ENCODE measurements around the gene NPY1R. TPM values are rescaled to one million over a fixed set of nuclear protein-coding genes. Genes with fewer than 3 reads are reported as not detected.

NPY1R gene
- total and polyA plus RNA-seq, 4 donors = 2.4 to 12.8 (median 6.2) TPM

DNA sequence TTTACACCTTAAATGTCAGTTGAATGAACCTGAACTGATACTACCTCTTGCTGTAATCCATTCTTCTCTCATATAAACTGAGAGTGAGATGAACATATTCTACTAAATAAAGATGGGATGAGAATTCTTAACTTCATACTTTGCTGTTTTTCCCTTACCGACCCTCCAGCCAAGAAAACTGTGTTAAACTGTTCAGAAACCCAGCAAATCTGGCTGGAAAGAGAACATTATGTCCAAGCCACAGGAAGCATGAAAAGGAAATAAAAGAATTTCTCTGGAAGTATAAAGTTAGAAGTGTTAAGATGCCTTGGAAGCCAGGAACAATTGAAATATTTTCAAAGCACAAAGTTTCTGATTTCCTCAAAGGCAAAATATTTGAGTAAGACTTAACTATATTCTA lies 22.9 kb downstream of the NPY1R start:
- TF ChIP-seq, protein P1, sequence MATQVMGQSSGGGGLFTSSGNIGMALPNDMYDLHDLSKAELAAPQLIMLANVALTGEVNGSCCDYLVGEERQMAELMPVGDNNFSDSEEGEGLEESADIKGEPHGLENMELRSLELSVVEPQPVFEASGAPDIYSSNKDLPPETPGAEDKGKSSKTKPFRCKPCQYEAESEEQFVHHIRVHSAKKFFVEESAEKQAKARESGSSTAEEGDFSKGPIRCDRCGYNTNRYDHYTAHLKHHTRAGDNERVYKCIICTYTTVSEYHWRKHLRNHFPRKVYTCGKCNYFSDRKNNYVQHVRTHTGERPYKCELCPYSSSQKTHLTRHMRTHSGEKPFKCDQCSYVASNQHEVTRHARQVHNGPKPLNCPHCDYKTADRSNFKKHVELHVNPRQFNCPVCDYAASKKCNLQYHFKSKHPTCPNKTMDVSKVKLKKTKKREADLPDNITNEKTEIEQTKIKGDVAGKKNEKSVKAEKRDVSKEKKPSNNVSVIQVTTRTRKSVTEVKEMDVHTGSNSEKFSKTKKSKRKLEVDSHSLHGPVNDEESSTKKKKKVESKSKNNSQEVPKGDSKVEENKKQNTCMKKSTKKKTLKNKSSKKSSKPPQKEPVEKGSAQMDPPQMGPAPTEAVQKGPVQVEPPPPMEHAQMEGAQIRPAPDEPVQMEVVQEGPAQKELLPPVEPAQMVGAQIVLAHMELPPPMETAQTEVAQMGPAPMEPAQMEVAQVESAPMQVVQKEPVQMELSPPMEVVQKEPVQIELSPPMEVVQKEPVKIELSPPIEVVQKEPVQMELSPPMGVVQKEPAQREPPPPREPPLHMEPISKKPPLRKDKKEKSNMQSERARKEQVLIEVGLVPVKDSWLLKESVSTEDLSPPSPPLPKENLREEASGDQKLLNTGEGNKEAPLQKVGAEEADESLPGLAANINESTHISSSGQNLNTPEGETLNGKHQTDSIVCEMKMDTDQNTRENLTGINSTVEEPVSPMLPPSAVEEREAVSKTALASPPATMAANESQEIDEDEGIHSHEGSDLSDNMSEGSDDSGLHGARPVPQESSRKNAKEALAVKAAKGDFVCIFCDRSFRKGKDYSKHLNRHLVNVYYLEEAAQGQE (IDR thresholded peaks at IDR 0.05) = no peak
- TF ChIP-seq SP1 (IDR thresholded peaks at IDR 0.05) (no peak), TAF1 (conservative IDR thresholded peaks at IDR 0.05) (no peak), GABPA (IDR thresholded peaks at IDR 0.05 in 1 of 2, conservative IDR thresholded peaks at IDR 0.05 in 1 of 2) (no peak), RAD21 (IDR thresholded peaks at IDR 0.05) (no peak), YY1 (IDR thresholded peaks at IDR 0.05) (no peak), FOXA2 (IDR thresholded peaks at IDR 0.05) (no peak), FOXA1 (IDR thresholded peaks at IDR 0.05) (no peak), EGR1 (IDR thresholded peaks at IDR 0.05; ENCODE audit: low read depth in 2 of 2) (no peak), HNF4A (conservative IDR thresholded peaks at IDR 0.05) (no peak)
- H3K9ac ChIP-seq (ENCODE audit: low read depth in 1 of 2, low read length in 2 of 2) = no peak overlapping the region
- H3K9me3 ChIP-seq (ENCODE audit: control insufficient read depth in 4 of 4, low read length in 3 of 4) = no peaks in the 10 kb centered on the region
- no peaks in the 10 kb centered on the region for H3K36me3 ChIP-seq (ENCODE audit: control insufficient read depth in 4 of 4, insufficient read depth in 3 of 4, low read depth in 1 of 4, low read length in 3 of 4)
- WGBS = 67% methylated on average over 1 of the region's 1 CpG
- H3K4me1 ChIP-seq (ENCODE audit: control insufficient read depth in 4 of 4, insufficient read depth in 4 of 4, low read length in 3 of 4) = no peaks in the 10 kb centered on the region
- no peaks in the 10 kb centered on the region for H3K27me3 ChIP-seq (ENCODE audit: control insufficient read depth in 4 of 4, insufficient read depth in 4 of 4, low read length in 3 of 4)
- no peak for DNase-seq (ENCODE audit: low spot score)
- no peak overlapping the region for H3K4me3 ChIP-seq (ENCODE audit: low read depth in 1 of 3, low read length in 3 of 3)
- no peak overlapping the region for H3K27ac ChIP-seq (ENCODE audit: low read depth in 1 of 2, low read length in 2 of 2)

DNA sequence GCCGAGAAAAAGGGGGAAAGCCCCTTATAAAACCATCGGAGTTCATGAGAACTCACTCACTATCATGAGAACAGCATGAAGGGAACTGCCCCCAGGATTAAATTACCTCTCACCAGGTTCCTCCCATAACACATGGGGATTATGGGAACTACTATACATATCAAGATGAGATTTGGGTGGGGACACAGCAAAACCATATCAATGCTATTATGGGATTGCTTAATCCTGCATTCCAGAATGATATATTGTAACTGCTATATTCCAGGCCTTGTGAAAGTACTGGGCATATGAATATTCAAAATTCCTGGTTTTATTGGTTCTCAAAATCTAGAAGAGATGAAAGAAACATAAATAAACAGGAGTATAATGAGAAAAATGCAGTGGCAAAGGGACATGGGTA lies 29.3 kb downstream of the NPY1R start:
- Histone ChIP-seq H3K27me3 (ENCODE audit: control insufficient read depth in 4 of 4, insufficient read depth in 4 of 4, low read length in 3 of 4) (no peaks in the 10 kb centered on the region), H3K4me3 (ENCODE audit: low read depth in 1 of 3, low read length in 3 of 3) (no peak overlapping the region), H3K27ac (ENCODE audit: low read depth in 1 of 2, low read length in 2 of 2) (no peak overlapping the region), H3K9ac (ENCODE audit: low read depth in 1 of 2, low read length in 2 of 2) (no peak overlapping the region), H3K4me1 (ENCODE audit: control insufficient read depth in 4 of 4, insufficient read depth in 4 of 4, low read length in 3 of 4) (no peaks in the 10 kb centered on the region), H3K36me3 (ENCODE audit: control insufficient read depth in 4 of 4, insufficient read depth in 3 of 4, low read depth in 1 of 4, low read length in 3 of 4) (no peaks in the 10 kb centered on the region), H3K9me3 (ENCODE audit: control insufficient read depth in 4 of 4, low read length in 3 of 4) (no peaks in the 10 kb centered on the region)
- TF ChIP-seq HNF4A (conservative IDR thresholded peaks at IDR 0.05) (no peak), HNF4G (IDR thresholded peaks at IDR 0.05) (no peak), SP1 (IDR thresholded peaks at IDR 0.05) (no peak), GABPA (IDR thresholded peaks at IDR 0.05 in 1 of 2, conservative IDR thresholded peaks at IDR 0.05 in 1 of 2) (no peak), EGR1 (IDR thresholded peaks at IDR 0.05; ENCODE audit: low read depth in 2 of 2) (no peak), NR2F2 (IDR thresholded peaks at IDR 0.05) (no peak), FOXA1 (IDR thresholded peaks at IDR 0.05) (no peak), TAF1 (conservative IDR thresholded peaks at IDR 0.05) (no peak), YY1 (IDR thresholded peaks at IDR 0.05) (no peak), FOXA2 (IDR thresholded peaks at IDR 0.05) (no peak)
- TF ChIP-seq, protein P2, sequence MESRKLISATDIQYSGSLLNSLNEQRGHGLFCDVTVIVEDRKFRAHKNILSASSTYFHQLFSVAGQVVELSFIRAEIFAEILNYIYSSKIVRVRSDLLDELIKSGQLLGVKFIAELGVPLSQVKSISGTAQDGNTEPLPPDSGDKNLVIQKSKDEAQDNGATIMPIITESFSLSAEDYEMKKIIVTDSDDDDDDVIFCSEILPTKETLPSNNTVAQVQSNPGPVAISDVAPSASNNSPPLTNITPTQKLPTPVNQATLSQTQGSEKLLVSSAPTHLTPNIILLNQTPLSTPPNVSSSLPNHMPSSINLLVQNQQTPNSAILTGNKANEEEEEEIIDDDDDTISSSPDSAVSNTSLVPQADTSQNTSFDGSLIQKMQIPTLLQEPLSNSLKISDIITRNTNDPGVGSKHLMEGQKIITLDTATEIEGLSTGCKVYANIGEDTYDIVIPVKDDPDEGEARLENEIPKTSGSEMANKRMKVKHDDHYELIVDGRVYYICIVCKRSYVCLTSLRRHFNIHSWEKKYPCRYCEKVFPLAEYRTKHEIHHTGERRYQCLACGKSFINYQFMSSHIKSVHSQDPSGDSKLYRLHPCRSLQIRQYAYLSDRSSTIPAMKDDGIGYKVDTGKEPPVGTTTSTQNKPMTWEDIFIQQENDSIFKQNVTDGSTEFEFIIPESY (IDR thresholded peaks at IDR 0.05) = no peak
- TF ChIP-seq, protein P3, sequence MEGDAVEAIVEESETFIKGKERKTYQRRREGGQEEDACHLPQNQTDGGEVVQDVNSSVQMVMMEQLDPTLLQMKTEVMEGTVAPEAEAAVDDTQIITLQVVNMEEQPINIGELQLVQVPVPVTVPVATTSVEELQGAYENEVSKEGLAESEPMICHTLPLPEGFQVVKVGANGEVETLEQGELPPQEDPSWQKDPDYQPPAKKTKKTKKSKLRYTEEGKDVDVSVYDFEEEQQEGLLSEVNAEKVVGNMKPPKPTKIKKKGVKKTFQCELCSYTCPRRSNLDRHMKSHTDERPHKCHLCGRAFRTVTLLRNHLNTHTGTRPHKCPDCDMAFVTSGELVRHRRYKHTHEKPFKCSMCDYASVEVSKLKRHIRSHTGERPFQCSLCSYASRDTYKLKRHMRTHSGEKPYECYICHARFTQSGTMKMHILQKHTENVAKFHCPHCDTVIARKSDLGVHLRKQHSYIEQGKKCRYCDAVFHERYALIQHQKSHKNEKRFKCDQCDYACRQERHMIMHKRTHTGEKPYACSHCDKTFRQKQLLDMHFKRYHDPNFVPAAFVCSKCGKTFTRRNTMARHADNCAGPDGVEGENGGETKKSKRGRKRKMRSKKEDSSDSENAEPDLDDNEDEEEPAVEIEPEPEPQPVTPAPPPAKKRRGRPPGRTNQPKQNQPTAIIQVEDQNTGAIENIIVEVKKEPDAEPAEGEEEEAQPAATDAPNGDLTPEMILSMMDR (IDR thresholded peaks at IDR 0.05; ENCODE audit: low read depth, low read length, missing input control) = no peak
- TF ChIP-seq, protein P1 (IDR thresholded peaks at IDR 0.05) = no peak
- WGBS = 81% methylated on average over 2 of the region's 2 CpGs
- no peak for DNase-seq (ENCODE audit: low spot score)

Data from liver (tissue), 9 donors.